Epithelial cell of prostate (primary cell): ENCODE measurements around the gene HOXD3.

Experiments
- DNase-seq: peaks from one replicate; pipeline ENCODE4 v3.0.0-alpha.2; 2011; ENCODE audit warnings: low read depth, low spot score
- H3K27ac ChIP-seq: fragments of 450-650 bp; 2 replicates; pipeline ENCODE4 v1.5.1; 2017; ENCODE audit warnings: mild to moderate bottlenecking

The HOXD3 gene

GRCh38 chr2:176192351-176192750 is 35.2 kb downstream of the HOXD3 start:
- no peak overlapping the region for H3K27ac ChIP-seq
- no peak for DNase-seq

GRCh38 chr2:176193048-176193447 is 35.9 kb downstream of the HOXD3 start:
- DNase-seq = no peak
- no peak overlapping the region for H3K27ac ChIP-seq

GRCh38 chr2:176199902-176200301 is 42.8 kb downstream of the HOXD3 start:
- no peak overlapping the region for H3K27ac ChIP-seq
- no peak for DNase-seq

- DNase-seq = no peak
Measured at GRCh38 chr2:176200971-176201370, 43.9 kb downstream of the HOXD3 start.

GRCh38 chr2:176202491-176202890 is 45.4 kb downstream of the HOXD3 start:
- H3K27ac ChIP-seq = no peak overlapping the region
- DNase-seq = no peak

More at GRCh38 chr2:176200971-176201370, 43.9 kb downstream of the HOXD3 start:
- H3K27ac ChIP-seq = no peak overlapping the region

GRCh38 chr2:176205126-176205525 is 48.0 kb downstream of the HOXD3 start:
- no peak overlapping the region for H3K27ac ChIP-seq
- DNase-seq = no peak

GRCh38 chr2:176206136-176206535 is 49.0 kb downstream of the HOXD3 start:
- no peak for DNase-seq
- H3K27ac ChIP-seq = no peak overlapping the region

GRCh38 chr2:176206682-176207081 is 49.6 kb downstream of the HOXD3 start:
- no peak overlapping the region for H3K27ac ChIP-seq
- DNase-seq = no peak

- no peak for DNase-seq
- no peak overlapping the region for H3K27ac ChIP-seq
Measured at GRCh38 chr2:176211110-176211509, 54.0 kb downstream of the HOXD3 start.

- DNase-seq = no peak
- H3K27ac ChIP-seq = no peak overlapping the region
Measured at GRCh38 chr2:176212276-176212675, 55.2 kb downstream of the HOXD3 start.

GRCh38 chr2:176213406-176213805 is 56.3 kb downstream of the HOXD3 start:
- DNase-seq = no peak
- H3K27ac ChIP-seq = no peak overlapping the region
